NCI-H446 treated with DMSO at 0.1 percent for 48 hours (cell line): ENCODE results near the gene ARHGEF37.
"Not testable (repeated sequence)": the region's sequence is repeated elsewhere in the genome, so short reads cannot be mapped to it uniquely, and the experiment has no call there.

ENCODE experiments used
- DNase-seq: peaks from one replicate; lab custom pipeline; 2025; lab: John Stamatoyannopoulos, UW

Gene ARHGEF37

DNA sequence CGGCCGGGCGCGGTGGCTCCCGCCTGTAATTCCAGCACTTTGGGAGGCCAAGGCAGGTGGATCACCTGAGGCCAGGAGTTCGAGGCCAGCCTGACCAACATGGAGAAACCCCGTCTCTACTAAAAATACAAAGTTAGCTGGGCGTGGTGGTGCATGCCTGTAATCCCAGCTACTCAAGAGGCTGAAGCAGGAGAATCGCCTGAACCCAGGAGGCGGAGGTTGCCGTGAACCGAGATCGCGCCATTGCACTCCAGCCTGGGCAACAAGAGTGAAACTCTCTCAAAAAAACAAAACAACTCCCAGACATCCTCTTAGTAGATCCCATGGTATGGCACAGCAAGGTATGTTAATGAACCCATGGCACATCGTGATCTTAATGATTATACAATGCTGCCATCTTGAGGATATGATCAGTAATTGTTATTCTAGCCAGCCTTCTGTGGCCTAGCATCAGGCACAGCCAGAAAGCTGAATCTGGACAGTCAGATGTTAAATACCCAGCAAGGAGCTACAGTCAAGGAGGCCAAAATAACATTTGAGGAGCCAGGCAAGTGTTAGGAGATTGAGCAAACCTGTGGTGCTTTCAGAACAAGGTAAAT lies 16.7 kb upstream of the ARHGEF37 start:
- DNase-seq, result peak; percentile 56

- DNase-seq, result no peak
Measured at GRCh38 chr5:149567226-149567625, 14.1 kb upstream of the ARHGEF37 start.

DNA sequence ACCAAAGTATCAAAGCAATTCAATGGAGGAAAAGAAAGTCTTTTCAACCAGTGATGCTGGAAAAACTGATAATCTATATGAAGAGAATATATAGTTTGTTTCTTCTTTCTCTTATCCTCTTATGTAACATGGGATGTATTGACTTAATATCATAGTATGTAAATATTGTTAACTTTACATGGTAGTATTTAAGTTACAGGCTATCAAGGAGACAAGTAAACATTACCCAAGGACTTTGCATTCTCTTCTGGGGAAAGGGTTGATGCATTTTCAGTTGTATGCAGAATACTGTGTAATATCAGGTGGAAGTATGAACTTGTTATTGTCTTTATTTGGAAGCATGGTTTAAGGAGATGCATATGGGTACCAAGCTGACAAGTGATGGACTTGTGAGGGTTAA lies 9.1 kb upstream of the ARHGEF37 start:
- DNase-seq, result no peak

DNA sequence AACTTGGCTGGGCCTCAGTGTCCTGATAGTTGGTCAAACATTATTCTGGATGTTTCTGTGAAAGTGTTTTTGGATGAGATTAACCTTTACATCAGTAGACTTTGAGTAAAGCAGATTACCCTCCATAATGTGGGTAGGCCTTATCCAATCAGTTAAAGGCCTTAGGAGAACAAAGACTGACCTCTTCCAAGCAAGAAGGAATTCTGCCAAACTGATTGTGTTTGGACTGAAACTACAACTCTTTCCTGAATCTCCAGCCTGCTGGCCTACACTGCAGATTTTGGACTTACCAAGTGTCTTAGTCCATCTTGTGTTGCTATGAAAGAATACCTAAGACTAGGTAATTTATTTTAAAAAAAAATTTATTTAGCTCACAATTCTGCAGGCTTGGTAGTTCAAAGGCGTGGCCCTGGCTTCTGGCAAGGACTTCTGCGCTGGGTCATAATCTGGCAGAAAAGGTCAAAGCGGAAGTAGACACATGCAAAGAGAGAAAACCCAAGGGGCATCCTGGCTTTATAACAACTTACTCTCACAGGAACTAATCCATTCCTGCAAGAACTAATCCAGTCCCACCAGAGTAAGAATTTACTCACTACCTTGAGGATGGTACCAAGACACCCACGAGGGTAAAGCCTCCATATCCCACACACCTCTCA lies 8.6 kb upstream of the ARHGEF37 start:
- DNase-seq, result no peak

DNA sequence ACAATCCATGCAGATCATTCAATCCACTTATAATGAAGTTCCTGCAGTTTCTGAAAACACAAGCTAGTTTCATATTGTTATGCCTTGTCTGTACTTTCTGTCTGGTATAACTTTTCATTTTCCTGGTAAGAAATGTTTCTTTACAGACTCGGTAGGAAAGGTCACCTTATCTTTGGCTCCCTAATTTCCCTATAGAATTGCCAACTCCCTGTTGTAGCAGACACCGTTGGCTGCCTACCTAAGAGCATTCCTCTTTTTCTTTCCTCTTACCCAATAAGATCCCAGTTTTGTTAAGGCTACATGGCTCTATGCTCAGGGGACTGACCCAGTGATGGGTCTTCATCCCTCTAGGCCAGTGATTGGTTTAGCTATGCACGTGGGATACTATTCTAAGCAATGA lies 6.2 kb upstream of the ARHGEF37 start:
- DNase-seq, result no peak

DNA sequence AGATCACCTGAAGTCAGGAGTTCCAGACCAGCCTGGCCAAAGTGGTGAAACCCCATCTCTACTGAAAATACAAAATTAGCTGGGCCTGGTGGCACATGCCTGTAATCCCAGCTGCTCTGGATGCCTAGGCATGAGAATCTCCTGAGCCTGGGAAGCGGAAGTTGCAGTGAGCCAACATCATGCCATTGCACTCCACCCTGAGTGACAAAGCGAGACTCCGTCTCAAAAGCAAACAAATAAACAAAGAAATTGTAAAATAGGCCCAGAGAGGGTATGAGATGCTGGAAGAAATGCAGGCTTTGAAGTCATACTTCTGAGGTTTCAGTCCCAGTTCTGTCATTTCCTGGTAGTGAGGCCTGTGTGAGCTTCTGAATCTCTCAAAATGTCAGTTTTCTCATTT lies 5.3 kb upstream of the ARHGEF37 start:
- DNase-seq, result no peak

DNA sequence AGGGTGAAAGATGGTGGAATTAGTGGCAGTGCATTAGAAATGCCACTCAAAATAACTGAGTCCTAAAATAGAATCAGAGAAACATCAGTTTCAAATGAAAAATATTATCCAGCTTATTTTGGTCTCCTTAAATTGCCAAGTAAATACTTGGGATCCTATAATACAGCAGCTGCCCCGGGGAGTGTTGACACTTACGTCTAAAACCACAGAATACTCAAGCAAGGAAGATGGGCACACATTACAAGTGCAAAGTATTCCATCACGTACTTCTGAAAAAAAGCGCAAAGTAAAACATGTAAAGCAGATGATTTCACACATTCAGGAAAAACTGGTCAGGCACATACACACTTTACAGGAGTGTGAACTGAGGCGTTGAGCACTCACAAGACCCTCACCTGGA lies 2.4 kb upstream of the ARHGEF37 start:
- no peak for DNase-seq

DNA sequence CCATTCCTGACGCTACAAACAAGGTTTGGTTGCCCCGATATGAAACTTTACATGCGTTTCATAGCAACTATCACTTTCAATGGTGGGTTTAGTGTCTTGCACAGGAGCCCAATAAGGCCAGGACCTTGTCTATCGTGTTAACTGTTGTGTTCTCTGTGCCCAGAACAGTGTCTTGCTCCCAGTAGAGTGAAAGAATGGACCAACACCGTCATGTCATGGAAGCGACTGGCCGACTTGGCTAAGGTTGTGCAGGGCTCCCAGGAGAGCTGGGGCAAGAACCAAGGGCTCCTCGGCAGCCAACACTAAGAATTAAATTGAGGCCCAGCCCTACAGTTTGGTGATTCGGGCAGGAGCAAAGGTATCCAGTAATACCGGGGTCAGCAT lies 498 bp upstream of the ARHGEF37 start:
- no peak for DNase-seq

DNA sequence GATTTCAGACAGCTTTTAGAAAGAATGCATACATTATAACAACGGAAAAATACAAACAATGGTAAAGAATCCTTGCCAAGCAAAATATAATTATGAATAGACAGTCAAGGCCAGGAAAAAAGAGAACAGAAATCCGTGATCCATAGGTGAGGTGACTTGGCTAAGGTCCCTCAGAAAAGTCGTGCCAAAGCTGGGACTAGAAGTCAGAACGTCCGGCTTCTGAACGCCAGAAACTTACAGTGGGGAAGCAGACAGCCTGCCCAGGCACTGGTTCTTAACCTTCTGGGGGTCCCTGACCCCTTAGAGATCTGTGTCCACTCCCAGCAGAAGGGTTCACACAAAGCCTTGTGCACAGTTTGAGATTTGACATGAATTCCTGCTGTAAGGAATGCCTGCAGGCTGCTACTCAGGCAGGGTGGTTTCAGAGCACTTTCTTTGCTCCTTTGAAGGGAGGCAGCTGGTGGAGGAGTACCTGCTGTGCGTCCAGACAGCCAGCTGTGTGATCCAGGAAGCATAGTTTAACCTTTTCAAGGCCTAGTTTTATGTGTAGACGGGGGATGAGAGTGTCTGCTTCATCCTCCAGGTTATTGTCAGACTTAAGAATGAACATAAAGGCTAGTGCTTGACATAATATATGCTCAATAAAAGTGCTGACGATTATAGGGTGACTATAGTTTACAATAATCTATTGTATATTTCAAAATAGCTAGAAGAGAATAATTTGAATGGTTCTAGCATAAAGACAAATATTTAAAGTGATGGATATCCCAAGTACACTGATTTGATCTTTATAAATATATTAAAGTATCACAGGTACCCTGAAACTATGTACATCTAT lies 852 bp downstream of the ARHGEF37 start:
- DNase-seq, result no peak

- DNase-seq, result peak; percentile 80
Measured at GRCh38 chr5:149583394-149583793, 2.1 kb downstream of the ARHGEF37 start.

- peak; percentile 18 for DNase-seq
Measured at GRCh38 chr5:149584121-149584520, 2.8 kb downstream of the ARHGEF37 start.

DNA sequence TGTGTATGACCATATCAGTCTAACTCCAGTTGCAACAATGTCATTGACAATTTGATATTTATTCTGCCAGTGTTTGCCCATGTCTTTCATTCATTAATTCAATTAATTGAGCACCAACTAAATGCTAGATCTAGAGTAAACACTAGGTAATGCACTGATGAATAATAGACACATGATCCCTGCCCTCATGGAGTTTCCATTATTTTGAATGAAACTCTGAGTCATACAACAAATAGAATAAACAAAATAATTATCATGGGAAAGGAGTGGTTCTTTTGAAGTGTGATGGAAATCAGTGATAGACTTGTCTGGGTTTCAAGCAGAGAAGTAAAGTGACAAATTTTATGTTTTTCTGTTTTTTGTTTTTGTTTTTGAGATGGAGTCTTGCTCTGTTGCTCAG lies 4.6 kb downstream of the ARHGEF37 start:
- DNase-seq, result no peak

- DNase-seq, result no peak
Measured at GRCh38 chr5:149586708-149587318, 5.5 kb downstream of the ARHGEF37 start.

GRCh38 chr5:149588936-149589335 lies 7.6 kb downstream of the ARHGEF37 start:
- DNase-seq, result no peak

DNA sequence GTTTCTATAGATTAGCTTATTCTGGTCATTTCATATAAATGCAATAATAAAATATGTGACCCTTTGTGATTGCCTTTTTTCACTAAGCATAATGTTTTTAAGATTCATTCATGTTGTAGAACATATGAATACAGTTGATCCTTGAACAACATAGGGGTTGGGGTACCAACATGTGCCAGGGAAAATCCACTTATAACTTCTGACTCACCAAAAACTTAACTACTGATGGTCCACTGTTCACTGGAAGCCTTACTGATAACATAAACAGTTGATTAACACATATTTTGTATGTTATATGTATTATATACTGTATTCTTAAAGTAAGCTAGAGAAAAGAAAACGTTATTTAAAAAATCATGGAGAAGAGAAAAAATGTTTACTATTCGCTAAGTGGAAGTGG lies 12.1 kb downstream of the ARHGEF37 start:
- no peak for DNase-seq

- DNase-seq, result no peak
Measured at GRCh38 chr5:149594206-149594895, 13.1 kb downstream of the ARHGEF37 start.

DNA sequence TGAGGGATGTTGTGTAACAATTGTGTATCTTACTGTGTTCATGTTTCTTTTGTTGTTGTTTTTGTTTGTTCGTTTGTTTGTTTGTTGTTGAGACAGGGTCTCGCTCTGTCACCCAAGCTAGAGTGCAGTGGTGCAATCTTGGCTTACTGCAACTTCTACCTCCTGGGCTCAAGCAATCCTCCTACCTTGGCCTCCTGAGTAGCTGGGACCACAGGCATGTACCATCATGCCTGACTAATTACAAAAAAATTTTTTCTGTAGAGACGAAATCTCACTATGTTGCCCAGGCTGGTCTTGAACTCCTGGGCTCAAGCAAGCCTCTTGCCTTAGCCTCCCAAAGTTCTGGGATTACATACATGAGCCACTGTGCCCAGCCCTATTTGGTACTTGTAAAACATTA lies 13.8 kb downstream of the ARHGEF37 start:
- not testable (repeated sequence) for DNase-seq

GRCh38 chr5:149596712-149597111 lies 15.4 kb downstream of the ARHGEF37 start:
- no peak for DNase-seq

DNA sequence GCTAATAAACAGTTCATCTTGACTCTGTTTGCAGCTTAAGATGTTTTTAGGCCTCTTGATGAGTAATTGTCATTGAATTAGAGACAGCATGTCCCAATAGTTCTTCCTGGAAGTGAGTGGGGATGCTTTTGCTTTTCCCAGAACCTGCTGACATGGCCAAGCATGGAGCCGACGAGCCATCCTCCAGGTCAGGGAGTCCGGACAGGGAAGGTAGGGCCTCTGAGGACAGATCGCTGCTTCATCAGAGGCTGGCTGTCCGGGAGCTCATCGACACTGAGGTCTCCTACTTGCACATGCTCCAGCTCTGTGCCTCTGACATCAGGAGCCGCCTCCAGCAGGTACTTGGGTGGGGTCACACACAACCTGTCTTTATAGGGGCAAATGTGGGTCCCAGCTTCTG lies 16.3 kb downstream of the ARHGEF37 start:
- DNase-seq, result no peak

GRCh38 chr5:149598234-149598633 lies 16.9 kb downstream of the ARHGEF37 start:
- not testable (repeated sequence) for DNase-seq

DNA sequence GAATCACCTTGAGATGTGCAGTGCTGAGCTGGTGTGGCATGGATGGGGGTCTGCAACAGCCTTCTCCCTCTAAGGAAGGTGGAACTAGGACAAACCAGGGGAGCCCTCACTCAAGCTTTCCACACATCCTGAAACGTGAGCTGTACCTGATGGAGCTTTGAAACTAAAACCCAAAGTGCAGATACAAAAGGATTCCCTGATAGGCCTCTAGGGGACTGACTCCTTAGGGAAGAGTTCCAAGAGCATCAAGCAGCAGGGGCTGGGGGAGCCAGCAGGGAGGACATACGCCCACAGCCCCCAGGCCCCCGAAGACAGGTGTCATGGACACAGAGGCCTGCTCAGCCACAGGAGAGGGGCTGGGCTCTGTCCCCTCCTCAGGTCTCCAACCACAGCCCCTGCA lies 17.7 kb downstream of the ARHGEF37 start:
- DNase-seq, result no peak

DNA sequence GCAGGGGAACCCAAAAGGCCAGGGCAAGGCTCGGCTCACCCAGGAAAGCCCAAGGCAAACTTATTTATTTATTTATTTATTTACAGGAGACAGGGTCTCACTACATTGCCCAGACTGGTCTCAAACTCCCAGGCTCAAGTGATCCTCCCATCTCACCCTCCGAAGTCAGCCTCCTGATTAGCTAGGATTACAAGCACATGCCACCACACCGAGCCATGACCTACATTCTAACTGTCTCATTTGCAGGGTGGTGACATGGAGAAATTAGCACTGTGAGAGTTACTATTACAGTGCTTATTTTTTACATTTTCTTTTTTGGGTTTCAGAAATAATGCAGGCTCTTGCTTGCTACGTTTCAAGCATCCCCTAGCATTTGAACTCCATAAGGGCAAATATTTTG lies 18.1 kb downstream of the ARHGEF37 start:
- DNase-seq, result no peak
